Subcutaneous abdominal adipose tissue (tissue), 5 donors: Measurements from ENCODE around the gene SBK2.

Experiments used
- H3K27ac ChIP-seq: one replicate; pipeline ENCODE4 v1.7.0; 2013; ENCODE audit warnings: low read depth, mild to moderate bottlenecking, inconsistent platforms, low read length, moderate library complexity
- H3K27me3 ChIP-seq, 5 donors: one replicate each; pipeline ENCODE4 v1.7.0; 2013; ENCODE audit warnings: low read length in 5 of 5, inconsistent platforms in 1 of 5; ENCODE audit not compliant: control insufficient read depth in 5 of 5, insufficient read depth in 4 of 5
- H3K36me3 ChIP-seq, 5 donors: one replicate each; pipeline ENCODE4 v1.7.0; 2013; ENCODE audit warnings: low read length in 5 of 5; ENCODE audit not compliant: control insufficient read depth in 5 of 5, insufficient read depth in 5 of 5
- H3K4me1 ChIP-seq, 5 donors: one replicate each; pipeline ENCODE4 v1.7.0; 2013; ENCODE audit warnings: low read length in 5 of 5, mild to moderate bottlenecking in 3 of 5, moderate library complexity in 1 of 5; ENCODE audit not compliant: control insufficient read depth in 5 of 5, insufficient read depth in 5 of 5
- H3K4me3 ChIP-seq, 5 donors: one replicate each; pipeline ENCODE4 v1.7.0; 2013; ENCODE audit warnings: low read length in 5 of 5, low read depth in 1 of 5
- H3K9ac ChIP-seq, 5 donors: one replicate each; pipeline ENCODE4 v1.7.0; 2013; ENCODE audit warnings: low read length in 5 of 5, mild to moderate bottlenecking in 4 of 5, moderate library complexity in 3 of 5
- H3K9me3 ChIP-seq, 5 donors: one replicate each; pipeline ENCODE4 v1.7.0; 2013; ENCODE audit warnings: low read length in 5 of 5; ENCODE audit not compliant: control insufficient read depth in 5 of 5
- donor health status: healthy.
- donor health status: healthy.
- donor health status: healthy.
- donor health status: healthy.
- donor health status: healthy.

Gene SBK2

DNA sequence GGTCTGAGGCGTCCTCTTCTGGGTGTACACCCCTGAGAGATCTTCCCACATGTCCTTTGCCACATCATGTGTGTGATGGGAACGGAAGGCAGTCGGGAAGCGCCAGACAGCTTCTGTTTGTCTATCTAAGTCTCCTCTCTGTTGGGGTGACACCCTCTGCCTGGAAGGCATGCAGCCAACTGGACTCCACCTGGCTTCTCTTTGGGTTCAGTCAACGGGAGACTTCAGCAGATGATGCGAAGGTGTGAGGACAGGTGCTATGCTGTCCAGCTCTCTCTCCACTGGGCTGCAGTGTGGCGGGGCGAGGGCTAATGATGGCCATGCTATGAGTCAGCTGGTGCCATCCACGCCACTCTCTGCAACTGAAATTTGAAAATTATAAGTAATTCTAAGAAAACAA is 22.8 kb upstream of the SBK2 start:
- H3K9ac ChIP-seq = no peak overlapping the region
- H3K4me1 ChIP-seq = no peaks in the 10 kb centered on the region

DNA sequence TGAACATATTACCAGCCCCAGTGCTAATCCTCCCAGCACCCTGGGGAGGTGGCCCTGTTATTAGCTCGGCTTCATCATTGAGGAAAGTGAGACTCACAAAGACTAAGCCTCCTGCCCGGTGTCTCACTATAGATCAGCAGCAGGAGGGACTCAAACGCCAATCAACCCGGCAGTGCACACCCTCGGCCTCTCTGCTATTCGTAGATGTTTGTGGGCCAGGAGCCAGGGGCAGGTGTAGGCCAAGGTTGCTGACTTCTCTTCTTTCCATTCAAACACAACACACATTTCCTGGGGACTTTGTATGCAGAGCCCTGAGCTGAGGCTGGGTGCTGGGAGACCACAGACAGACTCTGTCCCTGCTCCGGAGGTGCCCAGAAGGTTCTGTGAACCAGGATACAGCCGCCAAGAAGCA is 17.8 kb upstream of the SBK2 start:
- Histone ChIP-seq H3K9me3 (no peaks in the 10 kb centered on the region), H3K27me3 (peaks cover 0 to 9% (median 5%) of the 10 kb centered on the region in 5 donors), H3K36me3 (no peaks in the 10 kb centered on the region), H3K4me3 (no peak overlapping the region), H3K4me1 (peaks cover 0 to 6% (median under 1%) of the 10 kb centered on the region in 5 donors), H3K27ac (no peak overlapping the region), H3K9ac (no peak overlapping the region)

More for the DNA sequence above, 22.8 kb upstream of the SBK2 start:
- no peaks in the 10 kb centered on the region for H3K36me3 ChIP-seq
- no peak overlapping the region for H3K27ac ChIP-seq
- H3K4me3 ChIP-seq = no peak overlapping the region
- H3K9me3 ChIP-seq = peaks cover 0 to 8% (median 5%) of the 10 kb centered on the region in 5 donors
- H3K27me3 ChIP-seq = peaks cover 0 to 5% (median 2%) of the 10 kb centered on the region in 5 donors

DNA sequence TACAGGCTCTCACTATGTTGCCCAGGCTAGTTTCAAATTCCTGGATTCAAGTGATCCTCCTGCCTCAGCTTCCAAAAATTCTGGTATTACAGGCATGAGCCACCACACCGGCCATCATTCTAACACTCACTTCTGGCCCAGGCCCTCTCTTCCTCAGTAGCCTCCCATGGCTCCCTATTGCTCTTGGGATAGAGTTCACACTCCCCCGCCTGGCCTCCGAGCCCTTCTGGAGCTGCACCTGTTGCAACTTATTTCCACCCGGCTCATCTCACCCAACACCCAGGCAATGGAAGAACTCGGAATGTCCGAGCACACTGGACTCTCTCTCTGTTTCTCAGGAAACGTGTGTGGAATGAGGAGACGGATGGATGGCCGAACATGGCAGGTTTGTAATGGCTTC is 17.4 kb upstream of the SBK2 start:
- H3K27ac ChIP-seq = no peak overlapping the region
- no peaks in the 10 kb centered on the region for H3K36me3 ChIP-seq
- peaks cover 0 to 10% (median 3%) of the 10 kb centered on the region in 5 donors for H3K4me1 ChIP-seq
- no peaks in the 10 kb centered on the region for H3K9me3 ChIP-seq
- no peak overlapping the region for H3K9ac ChIP-seq
- peaks cover 0 to 9% (median 6%) of the 10 kb centered on the region in 5 donors for H3K27me3 ChIP-seq
- H3K4me3 ChIP-seq = no peak overlapping the region

DNA sequence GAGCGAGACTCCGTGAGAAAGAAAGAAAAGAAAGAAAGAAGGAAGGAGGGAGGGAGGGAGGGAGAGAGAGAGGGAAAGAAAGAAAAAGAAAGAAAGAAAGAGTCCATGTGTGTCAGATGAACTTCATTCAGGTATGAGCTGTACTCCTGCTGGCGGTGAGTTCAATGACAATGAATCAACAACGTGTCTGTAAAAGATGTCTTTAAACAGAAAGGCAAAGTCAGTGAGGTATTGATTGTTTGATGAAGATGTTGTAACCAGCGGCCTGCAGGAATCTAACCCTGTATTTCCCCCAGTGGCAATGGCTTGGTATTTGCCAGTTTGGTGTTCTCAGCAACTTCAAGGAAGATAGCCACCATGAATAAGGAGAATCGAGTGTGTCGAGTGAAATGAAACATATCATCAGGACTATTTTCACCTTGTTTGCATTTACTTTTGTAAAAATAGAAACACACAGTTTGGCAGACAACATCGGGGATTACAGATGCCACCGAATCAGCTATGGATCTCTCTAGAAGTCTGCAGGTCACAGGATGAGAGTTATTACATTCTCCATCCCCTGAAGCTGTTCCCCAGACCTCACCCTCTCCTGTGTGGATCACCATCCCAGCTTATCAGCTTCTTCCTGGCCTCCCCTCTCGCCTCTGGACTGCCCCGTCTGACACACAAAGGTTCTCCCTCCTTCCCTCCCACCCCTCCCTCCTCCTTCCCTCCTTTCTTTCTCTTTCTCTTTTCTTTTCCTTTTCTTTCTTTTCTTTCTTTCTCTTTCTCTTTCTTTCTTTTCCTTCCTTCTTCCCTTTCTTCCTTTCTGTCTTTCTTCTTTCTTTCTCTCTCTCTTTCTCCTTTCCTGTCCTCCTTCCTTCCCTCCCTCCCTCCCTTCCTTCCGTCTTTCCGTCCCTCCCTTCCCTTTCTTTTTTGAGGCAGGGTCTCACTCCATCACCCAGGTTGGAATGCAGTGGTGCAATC is 16.6 kb upstream of the SBK2 start:
- Histone ChIP-seq H3K36me3 (no peaks in the 10 kb centered on the region), H3K9ac (no peak overlapping the region), H3K4me1 (peaks cover 0 to 13% (median 3%) of the 10 kb centered on the region in 5 donors), H3K27ac (no peak overlapping the region), H3K9me3 (no peaks in the 10 kb centered on the region), H3K27me3 (peaks cover 0 to 9% (median 6%) of the 10 kb centered on the region in 5 donors), H3K4me3 (no peak overlapping the region)

DNA sequence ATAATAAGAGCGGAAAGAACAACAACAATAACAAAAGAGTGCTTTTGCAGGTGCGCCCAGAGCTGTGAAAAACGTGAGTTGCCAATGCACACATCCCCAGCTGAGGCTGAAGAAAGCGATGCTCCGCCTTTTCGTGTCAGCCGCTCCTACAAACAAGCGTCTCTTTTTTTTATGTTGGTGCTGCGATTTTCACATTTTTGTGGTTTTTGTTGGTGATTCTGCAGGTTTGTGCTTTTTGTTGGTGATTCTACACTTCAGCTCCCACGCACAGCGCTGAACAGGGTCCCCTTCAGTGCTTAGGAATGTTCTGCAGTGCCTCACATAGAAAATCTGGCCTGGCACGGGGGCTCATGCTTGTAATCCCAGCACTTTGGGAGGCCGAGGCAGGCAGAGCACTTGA is 15.7 kb upstream of the SBK2 start:
- H3K4me3 ChIP-seq = no peak overlapping the region
- no peak overlapping the region for H3K27ac ChIP-seq
- no peak overlapping the region for H3K9ac ChIP-seq
- H3K9me3 ChIP-seq = no peaks in the 10 kb centered on the region
- H3K27me3 ChIP-seq = peaks cover 0 to 9% (median 6%) of the 10 kb centered on the region in 5 donors
- no peaks in the 10 kb centered on the region for H3K36me3 ChIP-seq
- peaks cover 0 to 20% (median 6%) of the 10 kb centered on the region in 5 donors for H3K4me1 ChIP-seq

DNA sequence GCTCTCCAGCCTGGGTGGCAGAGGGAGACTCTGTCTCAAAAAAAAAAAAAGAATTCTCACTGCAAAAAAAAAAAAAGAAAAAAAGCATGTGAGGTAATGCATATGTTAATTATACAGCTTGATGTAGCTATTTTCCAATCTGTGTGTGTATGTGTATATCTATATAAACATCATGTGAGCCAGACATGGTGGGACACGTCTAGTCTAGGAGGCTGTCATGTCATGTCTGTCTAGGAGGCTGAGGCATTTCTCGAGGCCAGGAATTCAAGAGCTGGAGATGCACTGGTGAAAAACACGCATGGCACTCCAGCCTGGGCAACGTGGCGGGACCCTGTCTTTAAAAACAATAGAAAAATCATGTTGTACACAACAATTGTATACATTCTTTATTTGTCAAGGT is 15.3 kb upstream of the SBK2 start:
- Histone ChIP-seq H3K27me3 (peaks cover 0 to 9% (median 6%) of the 10 kb centered on the region in 5 donors), H3K9me3 (no peaks in the 10 kb centered on the region), H3K27ac (no peak overlapping the region), H3K4me3 (no peak overlapping the region), H3K9ac (no peak overlapping the region), H3K4me1 (peaks cover 0 to 24% (median 10%) of the 10 kb centered on the region in 5 donors), H3K36me3 (no peaks in the 10 kb centered on the region)

DNA sequence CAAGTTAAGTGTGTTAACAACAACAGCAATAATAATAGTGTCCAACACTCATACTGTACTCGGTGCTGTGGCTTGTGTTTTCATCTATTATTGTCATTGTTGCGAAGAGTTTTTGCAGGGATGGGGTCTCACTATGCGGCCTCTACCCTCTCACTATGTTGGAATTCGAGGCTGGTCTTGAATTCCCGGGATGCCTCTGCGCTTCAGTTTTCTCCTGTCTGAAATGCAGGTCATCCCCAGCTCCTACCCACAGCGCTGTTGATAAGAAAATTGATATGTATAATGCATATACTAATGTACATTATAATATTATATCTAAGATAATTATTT is 13.4 kb upstream of the SBK2 start:
- Histone ChIP-seq H3K9me3 (no peaks in the 10 kb centered on the region), H3K36me3 (no peaks in the 10 kb centered on the region), H3K27me3 (peaks cover 0 to 9% (median 6%) of the 10 kb centered on the region in 5 donors), H3K4me1 (peaks cover 4 to 43% (median 25%) of the 10 kb centered on the region in 5 donors), H3K27ac (no peak overlapping the region), H3K4me3 (peak overlapping the region in 2 of 5 donors; percentile 48 to 59), H3K9ac (peak overlapping the region in 1 of 5 donors; percentile 63)

DNA sequence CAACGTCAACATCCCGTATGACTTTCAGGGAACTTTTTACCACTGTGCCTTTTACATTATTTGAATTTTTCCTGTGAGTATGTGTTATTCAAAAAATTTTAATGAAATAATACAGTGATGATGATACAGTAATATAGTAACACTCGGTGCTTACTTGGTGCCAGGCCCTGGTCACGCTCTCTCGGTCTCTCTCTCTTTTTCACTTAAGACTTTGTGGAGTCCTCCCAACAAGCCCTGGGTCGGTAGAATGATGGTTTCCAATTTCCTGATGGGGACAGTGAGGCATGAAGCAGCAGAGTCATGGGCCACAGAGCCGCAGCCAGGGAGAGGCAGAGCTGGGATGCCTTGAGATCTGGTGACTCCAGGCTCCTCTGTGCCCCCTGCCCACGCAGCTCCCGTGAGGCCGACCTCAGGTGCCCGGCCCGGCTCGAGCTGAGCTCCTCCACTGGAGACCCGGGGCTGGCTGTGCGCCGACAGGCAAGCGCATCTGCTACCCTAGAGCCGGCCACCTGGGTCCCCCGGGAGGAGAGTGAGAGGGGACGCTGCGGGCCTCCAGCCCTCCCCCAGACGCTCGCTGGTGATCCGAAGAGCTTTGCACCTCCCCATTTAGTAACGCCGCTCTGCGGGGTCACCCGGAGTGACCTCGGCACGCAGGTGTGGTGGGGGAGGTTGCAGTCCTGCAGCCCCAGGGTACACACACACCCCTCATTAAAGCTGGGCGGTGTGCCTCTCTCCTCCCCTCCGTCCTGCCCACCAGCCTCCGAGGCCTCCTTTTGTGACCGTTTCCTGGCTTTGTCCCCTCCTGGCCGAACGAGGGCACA is 12.8 kb upstream of the SBK2 start:
- peak overlapping the region in 3 of 5 donors; percentile 48 to 59 (median 50) for H3K4me3 ChIP-seq
- peak overlapping the region in 3 of 5 donors; percentile 51 to 63 (median 52) for H3K9ac ChIP-seq
- H3K27me3 ChIP-seq = peaks cover 0 to 9% (median 6%) of the 10 kb centered on the region in 5 donors
- peaks cover 4 to 45% (median 28%) of the 10 kb centered on the region in 5 donors for H3K4me1 ChIP-seq
- peak overlapping the region; percentile 84 for H3K27ac ChIP-seq
- H3K36me3 ChIP-seq = no peaks in the 10 kb centered on the region
- no peaks in the 10 kb centered on the region for H3K9me3 ChIP-seq

DNA sequence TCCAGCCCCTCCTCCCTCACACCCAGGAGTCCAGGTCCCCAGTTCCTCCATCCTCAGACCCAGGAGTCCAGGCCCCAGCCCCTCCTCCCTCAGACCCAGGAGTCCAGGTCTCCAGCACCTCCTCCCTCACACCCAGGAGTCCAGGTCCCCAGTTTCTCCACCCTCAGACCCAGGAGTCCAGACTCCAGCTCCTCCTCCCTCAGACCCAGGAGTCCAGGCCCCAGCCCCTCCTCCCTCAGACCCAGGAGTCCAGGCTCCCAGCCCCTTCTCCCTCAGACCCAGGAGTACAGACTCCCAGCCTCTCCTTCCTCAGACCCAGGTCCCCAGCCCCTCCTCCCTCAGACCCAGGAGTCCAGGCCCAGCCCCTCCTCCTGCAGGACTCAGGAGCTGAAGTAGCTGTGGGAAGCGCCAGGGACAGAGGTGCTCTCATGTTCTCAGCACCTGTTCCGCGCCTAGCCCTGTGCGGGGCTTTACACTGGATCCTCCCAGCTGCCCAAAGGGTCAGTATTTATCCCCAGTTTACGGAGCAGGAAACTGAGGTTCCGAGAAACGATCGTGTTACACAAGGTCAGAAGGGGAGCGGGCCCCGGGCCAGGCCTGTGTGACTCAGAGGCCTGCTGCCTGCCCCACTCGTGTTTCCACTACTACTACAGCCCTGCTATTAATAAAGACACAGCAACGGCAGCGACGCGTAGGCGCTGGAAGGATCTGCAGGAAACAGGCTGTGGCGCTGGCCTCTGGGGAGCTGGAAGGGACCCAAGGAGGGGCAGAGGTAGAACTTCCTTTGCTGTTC is 10.1 kb upstream of the SBK2 start:
- peak overlapping the region; percentile 94 for H3K27ac ChIP-seq
- H3K4me3 ChIP-seq = peak overlapping the region in 3 of 5 donors; percentile 17 to 37 (median 18)
- peaks cover 0 to 9% (median 6%) of the 10 kb centered on the region in 5 donors for H3K27me3 ChIP-seq
- peak overlapping the region; percentile 14 to 73 (median 48) for H3K9ac ChIP-seq
- H3K36me3 ChIP-seq = no peaks in the 10 kb centered on the region
- no peaks in the 10 kb centered on the region for H3K9me3 ChIP-seq
- peaks cover 4 to 45% (median 28%) of the 10 kb centered on the region in 5 donors for H3K4me1 ChIP-seq
